ENCODE data around the gene C11orf24. TPM values are rescaled to one million over a fixed set of nuclear protein-coding genes. Genes with fewer than 3 reads are reported as not detected.
A peak's percentile ranks its signal among the peaks of the same experiment; 100 is the strongest.
"Not testable (repeated sequence)": the region's sequence is repeated elsewhere in the genome, so short reads cannot be mapped to it uniquely, and the experiment has no call there.

C11orf24 gene
- total RNA-seq, 2 donors from 2014 or later = 10.5 to 11.6 TPM

DNA sequence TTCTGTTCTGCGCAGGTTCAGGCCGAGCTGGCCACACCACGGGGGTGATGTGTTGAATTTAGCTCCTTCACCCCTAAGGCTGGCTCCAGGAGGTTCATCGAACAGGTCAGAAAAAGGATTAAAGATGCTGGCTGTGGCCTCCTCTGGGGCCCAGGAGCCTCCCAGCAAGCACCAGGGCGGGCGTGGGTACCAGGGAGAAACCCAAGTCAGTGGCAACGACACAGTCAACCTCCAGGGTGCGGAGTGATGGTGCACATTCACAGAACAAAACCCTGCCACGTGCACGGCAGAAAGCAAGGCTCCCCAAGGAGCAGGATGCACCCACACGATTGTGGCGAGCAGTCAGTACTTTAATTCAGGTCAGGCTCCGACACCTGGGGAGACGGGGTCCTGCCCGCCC lies 10.8 kb downstream of the C11orf24 start:
- H3K36me3 Mint-ChIP-seq (ENCODE audit: low read depth) = peaks cover 3% of the 10 kb centered on the region
- no peaks in the 10 kb centered on the region for H3K9me3 ChIP-seq (ENCODE audit: control insufficient read depth, low read length, poor library complexity, severe bottlenecking)
- no peak overlapping the region for H3K27ac Mint-ChIP-seq
- H3K4me1 Mint-ChIP-seq = peaks cover 2% of the 10 kb centered on the region
- H3K4me3 Mint-ChIP-seq = no peak overlapping the region
- DNase-seq = no peak
- no peaks in the 10 kb centered on the region for H3K27me3 Mint-ChIP-seq
- no peak for ATAC-seq

DNA sequence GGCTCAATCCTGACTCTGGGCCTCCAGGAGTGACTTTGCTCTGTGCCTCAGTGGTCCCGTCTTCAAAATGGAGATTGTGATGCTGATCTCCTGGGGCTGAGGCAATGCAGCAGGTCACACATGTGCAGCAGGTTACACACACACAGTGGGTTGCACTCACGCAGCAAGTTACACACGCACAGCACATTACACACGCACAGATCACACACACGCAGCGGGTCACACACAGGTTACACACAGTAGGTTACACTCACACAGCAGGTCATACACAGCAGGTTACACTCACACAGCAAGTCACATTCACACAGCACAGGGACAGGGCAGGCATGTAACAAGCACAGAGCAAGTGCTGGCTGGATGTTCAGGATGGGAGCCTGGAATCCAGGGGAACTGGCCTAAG lies 11.3 kb downstream of the C11orf24 start:
- H3K9me3 ChIP-seq (ENCODE audit: control insufficient read depth, low read length, poor library complexity, severe bottlenecking) = no peaks in the 10 kb centered on the region
- peaks cover 3% of the 10 kb centered on the region for H3K36me3 Mint-ChIP-seq (ENCODE audit: low read depth)
- no peaks in the 10 kb centered on the region for H3K27me3 Mint-ChIP-seq
- peaks cover 2% of the 10 kb centered on the region for H3K4me1 Mint-ChIP-seq
- DNase-seq (no peak), ATAC-seq (no peak)
- H3K4me3 Mint-ChIP-seq = no peak overlapping the region
- no peak overlapping the region for H3K27ac Mint-ChIP-seq

DNA sequence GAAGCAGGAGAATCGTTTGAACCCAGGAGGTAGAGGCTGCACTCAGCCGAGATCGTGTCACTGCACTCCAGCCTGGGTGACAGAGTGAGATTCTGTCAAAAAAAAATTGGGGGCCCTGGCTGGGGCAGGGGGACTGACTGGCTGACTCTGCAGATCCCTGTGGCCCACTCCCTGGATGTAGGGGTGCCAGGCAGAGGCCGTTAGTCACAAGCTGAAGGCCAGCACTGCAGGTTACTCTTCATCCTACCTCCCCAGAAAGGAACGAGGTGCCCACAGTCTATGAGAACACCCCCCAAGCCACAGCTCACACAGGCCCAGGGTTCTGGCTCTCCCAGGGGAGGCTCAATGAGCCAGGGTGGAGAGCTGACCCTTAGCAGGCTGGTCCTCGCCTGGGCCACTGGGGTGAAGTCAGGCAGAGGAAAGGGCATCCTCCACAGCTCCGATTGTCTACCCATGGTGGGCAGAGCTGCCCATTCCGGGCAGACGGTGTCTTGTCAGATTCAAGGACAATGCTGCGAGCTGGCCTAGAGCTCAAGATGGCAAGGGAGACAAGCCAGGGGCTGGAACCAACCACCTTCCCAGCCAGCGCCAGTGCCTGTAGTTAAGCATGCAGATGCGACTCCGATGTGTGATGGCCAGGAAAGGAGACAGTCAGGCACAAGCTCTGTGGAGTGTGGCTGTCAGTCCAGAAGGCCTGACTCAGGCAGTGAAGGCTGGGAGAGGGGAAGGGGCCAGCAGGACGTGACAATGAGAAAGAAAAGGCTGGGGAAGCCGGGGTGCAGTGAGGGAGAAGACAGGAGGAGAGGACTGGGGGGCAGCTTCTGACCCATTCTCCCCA lies 12.4 kb downstream of the C11orf24 start:
- no peak overlapping the region for H3K4me3 Mint-ChIP-seq
- H3K9me3 ChIP-seq (ENCODE audit: control insufficient read depth, low read length, poor library complexity, severe bottlenecking) = no peaks in the 10 kb centered on the region
- ATAC-seq (no peak), DNase-seq (no peak)
- H3K27me3 Mint-ChIP-seq = no peaks in the 10 kb centered on the region
- no peak overlapping the region for H3K27ac Mint-ChIP-seq
- H3K36me3 Mint-ChIP-seq (ENCODE audit: low read depth) = peaks cover 3% of the 10 kb centered on the region
- peaks cover 2% of the 10 kb centered on the region for H3K4me1 Mint-ChIP-seq

DNA sequence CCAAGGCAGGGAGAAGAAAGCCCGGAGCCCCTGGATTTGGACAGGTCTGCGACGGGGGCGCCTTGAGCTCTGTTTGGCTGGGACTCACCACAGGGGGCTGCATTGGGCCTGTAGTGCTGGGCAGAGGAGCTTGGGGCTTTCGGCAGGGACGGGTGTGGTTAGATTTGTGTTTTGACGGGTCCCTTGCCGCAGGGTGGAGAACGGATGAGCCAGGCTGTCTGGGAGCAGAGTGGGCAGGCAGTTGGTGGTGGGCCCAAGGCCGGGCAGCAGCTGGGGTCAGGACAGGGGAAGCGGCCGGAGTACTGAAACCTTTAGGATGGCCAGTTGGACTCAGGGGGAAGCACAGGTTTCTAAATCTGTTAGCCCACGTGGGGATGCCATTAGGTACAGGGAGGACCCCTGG lies 13.4 kb downstream of the C11orf24 start:
- Mint-ChIP-seq H3K4me1 (peaks cover 2% of the 10 kb centered on the region), H3K4me3 (no peak overlapping the region), H3K27me3 (no peaks in the 10 kb centered on the region), H3K27ac (no peak overlapping the region), H3K36me3 (ENCODE audit: low read depth) (peaks cover 3% of the 10 kb centered on the region)
- H3K9me3 ChIP-seq (ENCODE audit: control insufficient read depth, low read length, poor library complexity, severe bottlenecking) = no peaks in the 10 kb centered on the region
- no peak for DNase-seq
- no peak for ATAC-seq

DNA sequence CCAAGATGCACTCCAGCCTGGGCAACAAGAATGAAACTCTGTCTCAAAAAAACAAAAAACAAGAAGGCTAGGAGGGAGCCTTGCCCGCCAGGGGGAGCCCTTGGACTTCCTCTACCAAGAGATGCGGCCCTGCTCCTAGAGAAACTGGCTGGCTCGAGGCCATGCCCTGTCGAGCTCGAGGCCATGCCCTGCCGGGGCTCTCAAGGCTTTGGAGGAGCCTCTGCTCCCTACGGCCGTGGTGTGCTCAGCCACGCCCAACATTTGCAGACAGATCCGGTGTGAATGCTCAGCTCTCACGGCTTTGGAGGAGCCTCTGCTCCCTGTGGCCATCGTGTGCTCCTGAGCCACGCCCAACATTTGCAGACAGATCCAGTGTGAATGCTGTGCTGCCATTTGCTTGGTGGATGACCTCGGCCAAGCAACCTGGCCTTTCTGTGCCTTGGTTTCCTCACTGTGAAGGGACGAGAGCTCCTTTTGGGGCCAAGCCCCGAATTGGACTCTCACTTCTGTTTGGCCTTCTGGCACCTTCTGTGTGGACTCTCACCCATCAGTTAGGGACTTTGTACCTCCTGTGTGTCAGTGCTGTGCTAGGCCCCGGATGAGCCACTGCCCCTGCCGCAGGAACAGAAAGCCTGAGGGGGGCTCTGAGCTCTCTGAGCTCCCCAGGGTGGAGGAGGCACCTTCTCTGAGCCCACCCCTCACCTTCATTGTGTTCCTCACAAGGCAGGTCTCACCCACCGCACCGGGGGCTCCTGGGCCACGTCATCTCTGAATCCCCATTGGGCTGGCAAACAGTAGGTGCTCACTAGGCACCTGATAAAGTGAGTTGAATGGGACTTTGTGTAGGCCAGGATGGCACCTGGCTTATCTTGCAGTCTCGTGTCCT lies 14.1 kb downstream of the C11orf24 start:
- H3K27me3 Mint-ChIP-seq = no peaks in the 10 kb centered on the region
- peak overlapping the region; percentile 29 for H3K27ac Mint-ChIP-seq
- ATAC-seq = peak; percentile 94
- H3K4me3 Mint-ChIP-seq = no peak overlapping the region
- peak; percentile 79 to 94 (median 85) for DNase-seq
- no peaks in the 10 kb centered on the region for H3K9me3 ChIP-seq (ENCODE audit: control insufficient read depth, low read length, poor library complexity, severe bottlenecking)
- peaks cover 3% of the 10 kb centered on the region for H3K36me3 Mint-ChIP-seq (ENCODE audit: low read depth)
- peaks cover 2% of the 10 kb centered on the region for H3K4me1 Mint-ChIP-seq

DNA sequence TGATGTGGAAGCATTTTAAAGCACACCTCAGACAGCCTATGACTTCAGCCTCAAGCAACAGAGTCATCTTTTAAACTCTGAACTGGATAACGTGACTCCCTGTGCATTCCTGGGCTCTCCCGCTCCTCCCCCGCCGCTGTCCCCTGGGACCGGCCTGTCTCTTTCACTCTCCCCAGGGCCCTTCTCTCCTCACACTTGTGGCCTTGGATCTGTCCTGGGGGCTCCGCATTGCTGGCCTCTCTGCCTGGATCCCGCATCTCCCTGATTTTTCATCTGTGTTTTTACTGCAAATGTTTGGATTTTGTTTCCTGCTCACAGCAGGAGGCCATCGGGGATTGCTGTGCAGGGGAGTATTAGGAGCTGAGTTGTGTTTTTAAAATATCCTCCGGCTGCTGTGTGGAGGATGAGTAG lies 15.4 kb downstream of the C11orf24 start:
- H3K27ac Mint-ChIP-seq = no peak overlapping the region
- H3K9me3 ChIP-seq (ENCODE audit: control insufficient read depth, low read length, poor library complexity, severe bottlenecking) = no peaks in the 10 kb centered on the region
- DNase-seq (no peak), ATAC-seq (no peak)
- no peaks in the 10 kb centered on the region for H3K27me3 Mint-ChIP-seq
- peaks cover 2% of the 10 kb centered on the region for H3K4me1 Mint-ChIP-seq
- no peaks in the 10 kb centered on the region for H3K36me3 Mint-ChIP-seq (ENCODE audit: low read depth)
- no peak overlapping the region for H3K4me3 Mint-ChIP-seq

DNA sequence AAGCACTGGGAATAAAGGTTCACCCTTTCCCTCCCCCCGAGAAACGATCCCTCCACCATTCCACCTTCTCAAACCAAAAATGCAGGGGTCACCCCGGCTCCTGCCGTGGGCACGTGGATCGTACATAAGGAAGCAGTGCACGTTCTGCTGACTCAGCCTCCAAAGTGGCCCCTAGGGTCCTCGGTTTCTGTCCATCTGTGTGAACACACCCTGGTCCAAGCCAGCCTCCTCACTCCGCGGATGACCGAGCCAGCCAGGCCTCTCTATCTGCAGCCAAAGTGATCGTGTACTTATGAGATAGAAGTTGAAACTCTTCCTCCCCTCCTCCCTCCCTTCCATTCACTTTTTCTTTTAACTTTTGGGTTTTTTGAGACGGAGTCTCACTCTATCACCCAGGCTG lies 16.2 kb downstream of the C11orf24 start:
- Mint-ChIP-seq H3K27ac (no peak overlapping the region), H3K4me3 (no peak overlapping the region), H3K36me3 (ENCODE audit: low read depth) (no peaks in the 10 kb centered on the region), H3K4me1 (peaks cover 2% of the 10 kb centered on the region), H3K27me3 (no peaks in the 10 kb centered on the region)
- H3K9me3 ChIP-seq (ENCODE audit: control insufficient read depth, low read length, poor library complexity, severe bottlenecking) = no peaks in the 10 kb centered on the region
- no peak for ATAC-seq
- no peak for DNase-seq

DNA sequence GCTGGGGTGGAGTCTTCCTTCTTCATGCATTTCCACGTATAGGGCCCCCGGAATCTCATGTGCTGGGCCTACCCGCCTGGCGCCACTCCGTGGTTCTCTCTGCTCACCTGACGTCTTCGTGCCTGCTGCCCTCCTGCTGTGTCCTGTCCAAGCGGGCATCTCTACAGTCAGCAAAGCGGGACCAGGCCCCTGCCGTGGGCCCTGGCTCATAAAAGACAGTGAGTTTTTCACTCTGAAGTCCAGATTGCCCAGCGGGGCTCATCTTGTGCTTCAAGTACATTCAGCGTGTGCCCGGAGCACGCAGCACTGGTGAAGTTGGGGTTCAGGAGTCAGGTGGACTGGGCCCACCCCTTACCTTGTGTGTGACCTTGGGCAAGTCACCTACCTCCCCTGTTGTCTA lies 17.4 kb downstream of the C11orf24 start:
- H3K27me3 Mint-ChIP-seq = no peaks in the 10 kb centered on the region
- H3K27ac Mint-ChIP-seq = no peak overlapping the region
- H3K4me3 Mint-ChIP-seq = no peak overlapping the region
- no peak for DNase-seq
- H3K36me3 Mint-ChIP-seq (ENCODE audit: low read depth) = no peaks in the 10 kb centered on the region
- H3K4me1 Mint-ChIP-seq = peaks cover 2% of the 10 kb centered on the region
- no peak for ATAC-seq
- H3K9me3 ChIP-seq (ENCODE audit: control insufficient read depth, low read length, poor library complexity, severe bottlenecking) = no peaks in the 10 kb centered on the region

DNA sequence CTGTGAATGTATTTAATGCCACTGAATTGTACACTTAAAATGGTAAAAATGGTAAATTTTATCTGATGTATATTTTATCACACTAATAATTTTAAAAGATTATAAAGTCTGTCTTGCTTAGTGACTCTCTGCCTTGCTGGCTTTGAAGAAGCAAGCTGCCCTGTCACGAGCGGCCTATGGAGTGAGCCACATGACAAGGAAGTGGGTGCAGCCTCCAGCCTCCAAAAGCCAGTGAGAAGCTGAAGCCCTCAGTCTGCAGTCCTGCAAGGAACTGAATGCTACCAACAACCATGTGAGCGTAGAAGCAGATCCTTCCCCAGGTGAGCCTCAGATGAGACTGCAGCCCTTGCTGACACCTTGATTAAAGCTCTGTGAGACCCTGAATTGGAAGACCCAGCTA lies 20.0 kb downstream of the C11orf24 start:
- Mint-ChIP-seq H3K4me3 (no peak overlapping the region), H3K27me3 (no peaks in the 10 kb centered on the region), H3K4me1 (no peaks in the 10 kb centered on the region), H3K36me3 (ENCODE audit: low read depth) (no peaks in the 10 kb centered on the region), H3K27ac (no peak overlapping the region)
- ATAC-seq = no peak
- DNase-seq = no peak
- H3K9me3 ChIP-seq (ENCODE audit: control insufficient read depth, low read length, poor library complexity, severe bottlenecking) = no peaks in the 10 kb centered on the region

DNA sequence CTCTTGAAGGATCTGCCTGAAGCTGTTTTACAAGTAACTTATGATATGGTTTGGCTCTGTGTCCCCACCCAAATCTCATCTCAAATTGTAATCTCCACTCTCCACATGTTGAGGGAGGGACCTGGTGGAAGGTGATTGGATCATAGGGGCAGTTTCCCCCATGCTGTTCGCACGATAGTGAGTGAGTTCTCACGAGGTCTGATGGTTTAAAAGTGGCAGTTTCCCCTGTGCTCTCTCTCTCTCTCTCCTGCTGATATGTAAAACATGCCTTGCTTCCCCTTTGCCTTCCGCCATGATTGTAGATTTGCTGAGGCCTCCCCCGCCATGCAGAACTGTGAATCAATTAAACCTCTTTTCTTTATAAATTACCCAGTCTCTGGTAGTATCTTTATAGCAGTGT lies 26.9 kb downstream of the C11orf24 start:
- not testable (repeated sequence) for H3K4me1 Mint-ChIP-seq; DNase-seq; H3K27me3 Mint-ChIP-seq; H3K27ac Mint-ChIP-seq; H3K9me3 ChIP-seq (ENCODE audit: control insufficient read depth, low read length, poor library complexity, severe bottlenecking); ATAC-seq; H3K4me3 Mint-ChIP-seq; H3K36me3 Mint-ChIP-seq (ENCODE audit: low read depth)

DNA sequence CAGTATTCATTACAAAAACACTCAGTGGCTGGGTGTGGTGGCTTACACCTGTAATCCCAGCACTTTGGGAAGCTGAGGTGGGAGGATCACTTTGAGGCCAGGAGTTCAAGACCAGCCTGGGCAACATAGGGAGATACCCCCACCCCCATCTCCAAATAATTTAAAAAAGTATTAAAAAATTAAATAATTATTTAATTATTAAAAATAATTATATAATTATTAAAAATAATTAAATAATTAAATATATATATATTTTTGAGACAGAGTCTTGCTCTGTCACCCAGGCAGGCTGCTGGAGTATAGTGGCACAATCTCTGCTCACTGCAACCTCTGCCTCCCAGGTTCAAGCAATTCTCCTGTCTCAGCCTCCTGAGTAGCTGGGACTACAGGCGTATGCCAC lies 27.9 kb downstream of the C11orf24 start:
- DNase-seq; H3K27ac Mint-ChIP-seq; H3K36me3 Mint-ChIP-seq (ENCODE audit: low read depth); H3K4me3 Mint-ChIP-seq; H3K4me1 Mint-ChIP-seq; ATAC-seq; H3K9me3 ChIP-seq (ENCODE audit: control insufficient read depth, low read length, poor library complexity, severe bottlenecking): not testable (repeated sequence)
- peaks cover 12% of the 10 kb centered on the region for H3K27me3 Mint-ChIP-seq

DNA sequence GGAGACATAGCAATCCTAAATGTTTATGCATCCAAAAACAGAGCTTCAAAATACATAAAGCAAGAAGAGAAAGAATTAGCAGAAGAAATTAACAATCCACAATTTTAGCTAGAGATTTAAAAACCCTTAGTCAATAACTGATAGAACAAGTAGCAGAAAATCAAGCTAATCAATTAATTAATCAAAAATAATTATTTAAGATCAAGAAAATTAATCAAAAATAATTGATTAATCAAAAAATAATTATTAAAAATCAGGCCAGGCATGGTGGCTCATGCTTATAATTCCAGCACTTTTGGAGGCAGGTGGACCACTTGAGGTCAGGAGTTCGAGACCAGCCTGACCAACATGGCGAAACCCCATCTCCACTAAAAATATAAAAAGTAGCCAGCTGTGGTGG lies 29.2 kb downstream of the C11orf24 start:
- Mint-ChIP-seq H3K27me3 (peaks cover 15% of the 10 kb centered on the region), H3K27ac (no peak overlapping the region), H3K4me3 (no peak overlapping the region), H3K4me1 (no peaks in the 10 kb centered on the region), H3K36me3 (ENCODE audit: low read depth) (peaks cover 2% of the 10 kb centered on the region)
- H3K9me3 ChIP-seq (ENCODE audit: control insufficient read depth, low read length, poor library complexity, severe bottlenecking) = no peaks in the 10 kb centered on the region
- ATAC-seq (no peak), DNase-seq (no peak)

DNA sequence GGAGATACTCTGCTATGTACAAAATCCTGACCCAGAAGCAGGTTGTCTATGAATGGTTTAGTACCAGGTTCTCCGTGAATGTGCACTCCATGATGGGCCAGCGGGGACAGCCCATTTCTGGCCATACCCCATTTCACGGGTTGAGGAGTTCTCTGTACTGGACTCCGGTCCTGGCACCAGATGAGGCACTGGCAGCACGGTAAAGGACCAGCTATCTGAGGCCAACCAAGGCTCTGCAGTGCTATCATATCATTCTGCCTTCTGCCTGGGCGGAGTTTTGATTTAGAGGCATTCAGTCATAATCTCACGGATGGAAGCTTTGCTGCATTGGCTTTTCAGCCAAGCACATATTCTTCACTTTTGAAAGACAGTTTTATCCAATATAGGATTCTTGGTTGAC lies 40.2 kb downstream of the C11orf24 start:
- ATAC-seq (no peak), DNase-seq (no peak)
- peaks cover 3% of the 10 kb centered on the region for H3K4me1 Mint-ChIP-seq
- no peak overlapping the region for H3K27ac Mint-ChIP-seq
- no peak overlapping the region for H3K4me3 Mint-ChIP-seq
- H3K36me3 Mint-ChIP-seq (ENCODE audit: low read depth) = peaks cover 8% of the 10 kb centered on the region
- peaks cover 21% of the 10 kb centered on the region for H3K27me3 Mint-ChIP-seq
- H3K9me3 ChIP-seq (ENCODE audit: control insufficient read depth, low read length, poor library complexity, severe bottlenecking) = no peaks in the 10 kb centered on the region
